Measurements from ENCODE around the gene CELA2A.

GRCh38 chr1:15513192-15513591, 56.7 kb downstream of the CELA2A start:
- TF ChIP-seq MYC (IDR thresholded peaks at IDR 0.05; ENCODE audit: low read depth, low read length) (no peak), POLR2A (IDR thresholded peaks at IDR 0.05; ENCODE audit: low read depth, low read length) (no peak)

All from endothelial cell of umbilical vein (primary cell).